Esophagus muscularis mucosa (tissue), 4 donors: ENCODE results near the gene MOB2.

Experiments
- CTCF ChIP-seq, 3 experiments: fragments of 200-600 bp in 2 of 3; fragments of 450-650 bp in 1 of 3; sonication (generic) in 2 of 3; IDR thresholded peaks; one replicate each; pipeline ENCODE4 v1.5.1; 2017 to 2019; ENCODE audit warnings: antibody characterized with exemption in 3 of 3, mild to moderate bottlenecking in 2 of 3, moderate library complexity in 1 of 3
- EP300 ChIP-seq: sonication (generic); formaldehyde crosslinking; IDR thresholded peaks from one replicate; pipeline ENCODE4 v1.6.1; 2017; ENCODE audit warnings: antibody characterized with exemption
- POLR2A ChIP-seq: fragments of 450-650 bp; IDR thresholded peaks from one replicate; pipeline ENCODE4 v1.6.1; 2017; ENCODE audit warnings: antibody characterized with exemption, moderate library complexity, mild to moderate bottlenecking, low read depth
- POLR2AphosphoS5 ChIP-seq, 2 donors: sonication (generic); formaldehyde crosslinking; IDR thresholded peaks; one replicate each; pipeline ENCODE4 v1.6.1; 2017; ENCODE audit warnings: antibody characterized with exemption in 2 of 2

- TF ChIP-seq CTCF (IDR thresholded peaks at IDR 0.05) (no peak), POLR2A (no peak), POLR2AphosphoS5 (IDR thresholded peaks at IDR 0.05) (no peak), EP300 (no peak)
Observed at GRCh38 chr11:1433977-1434640, 52.5 kb downstream of the MOB2 start.
